Measurements from ENCODE around the gene RNF145.

The RNF145 gene

GRCh38 chr5:159207222-159207685 is 2.1 kb downstream of the RNF145 start:
- in situ Hi-C loops (cut with HindIII; ENCODE audit: low pct_ligation_motif_present, low sequenced_read_pairs): no loop called here
- H3K36me3 ChIP-seq (replicated peaks): peaks cover 3% of the 10 kb centered on the region
- no peaks in the 10 kb centered on the region for H3K27me3 ChIP-seq (replicated peaks)
- no peak for TF ChIP-seq CTCF (IDR thresholded peaks at IDR 0.05; ENCODE audit: low read depth, low read length, missing control alignments)
- peak overlapping the region; percentile 94 for H3K27ac ChIP-seq
- DNase-seq: no peak
- H3K4me3 ChIP-seq (ENCODE audit: low read depth, low read length): peak overlapping the region; percentile 85

GRCh38 chr5:159206818-159207217 is 2.5 kb downstream of the RNF145 start:
- no peaks in the 10 kb centered on the region for H3K27me3 ChIP-seq (replicated peaks)
- H3K27ac ChIP-seq: peak overlapping the region; percentile 94
- DNase-seq: no peak
- peak overlapping the region; percentile 85 for H3K4me3 ChIP-seq (ENCODE audit: low read depth, low read length)
- peaks cover 5% of the 10 kb centered on the region for H3K36me3 ChIP-seq (replicated peaks)
- in situ Hi-C loops (cut with HindIII; ENCODE audit: low pct_ligation_motif_present, low sequenced_read_pairs): no loop called here
- TF ChIP-seq CTCF (IDR thresholded peaks at IDR 0.05; ENCODE audit: low read depth, low read length, missing control alignments): no peak

DNA sequence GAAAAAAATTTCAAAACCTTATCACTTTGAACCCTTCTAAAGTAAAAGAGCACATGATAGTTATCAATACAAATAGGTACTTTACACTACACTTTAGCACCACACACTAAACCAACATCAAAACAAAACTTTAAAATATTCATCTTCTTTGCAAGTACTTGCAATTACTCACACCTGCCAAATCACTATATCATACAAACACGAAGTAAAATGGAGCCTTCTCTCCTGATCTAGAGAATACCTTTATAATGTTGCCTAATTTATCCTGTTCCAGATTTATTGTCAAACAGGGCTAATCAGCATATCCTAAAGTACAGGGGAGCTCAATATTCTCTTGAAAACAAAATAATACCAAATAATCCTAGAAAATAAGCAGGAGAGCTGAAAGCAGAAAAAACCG is 3.0 kb downstream of the RNF145 start:
- DNase-seq: no peak
- in situ Hi-C loops (cut with HindIII; ENCODE audit: low pct_ligation_motif_present, low sequenced_read_pairs): no loop called here
- Histone ChIP-seq H3K27ac (peak overlapping the region; percentile 94), H3K27me3 (replicated peaks) (no peaks in the 10 kb centered on the region), H3K4me3 (ENCODE audit: low read depth, low read length) (peak overlapping the region; percentile 85), H3K36me3 (replicated peaks) (peaks cover 5% of the 10 kb centered on the region)
- no peak for TF ChIP-seq CTCF (IDR thresholded peaks at IDR 0.05; ENCODE audit: low read depth, low read length, missing control alignments)

- in situ Hi-C loops (cut with HindIII; ENCODE audit: low pct_ligation_motif_present, low sequenced_read_pairs): no loop called here
- DNase-seq: no peak
- H3K4me3 ChIP-seq (ENCODE audit: low read depth, low read length): no peak overlapping the region
- H3K27me3 ChIP-seq (replicated peaks): no peaks in the 10 kb centered on the region
- H3K36me3 ChIP-seq (replicated peaks): peaks cover 12% of the 10 kb centered on the region
- TF ChIP-seq CTCF (IDR thresholded peaks at IDR 0.05; ENCODE audit: low read depth, low read length, missing control alignments): no peak
- no peak overlapping the region for H3K27ac ChIP-seq
Observed at GRCh38 chr5:159203351-159203750, 6.0 kb downstream of the RNF145 start.

- in situ Hi-C loops (cut with HindIII; ENCODE audit: low pct_ligation_motif_present, low sequenced_read_pairs): no loop called here
Observed at GRCh38 chr5:159202151-159202550, 7.2 kb downstream of the RNF145 start.

More at GRCh38 chr5:159202151-159202550, 7.2 kb downstream of the RNF145 start:
- H3K27ac ChIP-seq: no peak overlapping the region
- DNase-seq: no peak
- peaks cover 12% of the 10 kb centered on the region for H3K36me3 ChIP-seq (replicated peaks)
- no peaks in the 10 kb centered on the region for H3K27me3 ChIP-seq (replicated peaks)
- no peak for TF ChIP-seq CTCF (IDR thresholded peaks at IDR 0.05; ENCODE audit: low read depth, low read length, missing control alignments)
- H3K4me3 ChIP-seq (ENCODE audit: low read depth, low read length): no peak overlapping the region
